ENCODE data around the gene SOX12. TPM values are rescaled to one million over a fixed set of nuclear protein-coding genes. Genes with fewer than 3 reads are reported as not detected.

Gene SOX12
- total RNA-seq, 1 experiment from 2014 or later: 40.4 TPM

Other genes with a start within 250 kb of the SOX12 start
- not detected for gene DEFB125, start 237.9 kb upstream of the SOX12 start, total RNA-seq (2021; ENCODE audit: unreplicated experiment)
- not detected for gene DEFB126, start 183.0 kb upstream of the SOX12 start, total RNA-seq (2021; ENCODE audit: unreplicated experiment)
- not detected for gene DEFB127, start 168.1 kb upstream of the SOX12 start, total RNA-seq (2021; ENCODE audit: unreplicated experiment)
- not detected for gene DEFB128, start 135.8 kb upstream of the SOX12 start, total RNA-seq (2021; ENCODE audit: unreplicated experiment)
- not detected for gene DEFB129, start 98.3 kb upstream of the SOX12 start, total RNA-seq (2021; ENCODE audit: unreplicated experiment)
- not detected for gene DEFB132, start 67.8 kb upstream of the SOX12 start, total RNA-seq (2021; ENCODE audit: unreplicated experiment)
- 22.1 TPM for gene C20orf96, start 34.8 kb upstream of the SOX12 start, total RNA-seq (2021; ENCODE audit: unreplicated experiment)
- gene ZCCHC3, start 28.0 kb upstream of the SOX12 start, total RNA-seq (2021; ENCODE audit: unreplicated experiment): 19.3 TPM
- gene NRSN2, start 21.6 kb downstream of the SOX12 start, total RNA-seq (2021; ENCODE audit: unreplicated experiment): 1.9 TPM
- 113 TPM for gene TRIB3, start 55.2 kb downstream of the SOX12 start, total RNA-seq (2021; ENCODE audit: unreplicated experiment)
- gene RBCK1, start 82.7 kb downstream of the SOX12 start, total RNA-seq (2021; ENCODE audit: unreplicated experiment): 180 TPM
- gene TBC1D20, start 137.0 kb downstream of the SOX12 start, total RNA-seq (2021; ENCODE audit: unreplicated experiment): 32.3 TPM
- 284 TPM for gene CSNK2A1, start 218.2 kb downstream of the SOX12 start, total RNA-seq (2021; ENCODE audit: unreplicated experiment)

All from HCT116 (cell line).